ENCODE measurements around the gene ABCF2. TPM values are rescaled to one million over a fixed set of nuclear protein-coding genes. Genes with fewer than 3 reads are reported as not detected.

The ABCF2 gene
- total and polyA plus RNA-seq, 2 of the 4 experiments (the other 2 are of a cell fraction): 46.2 to 103 TPM

DNA sequence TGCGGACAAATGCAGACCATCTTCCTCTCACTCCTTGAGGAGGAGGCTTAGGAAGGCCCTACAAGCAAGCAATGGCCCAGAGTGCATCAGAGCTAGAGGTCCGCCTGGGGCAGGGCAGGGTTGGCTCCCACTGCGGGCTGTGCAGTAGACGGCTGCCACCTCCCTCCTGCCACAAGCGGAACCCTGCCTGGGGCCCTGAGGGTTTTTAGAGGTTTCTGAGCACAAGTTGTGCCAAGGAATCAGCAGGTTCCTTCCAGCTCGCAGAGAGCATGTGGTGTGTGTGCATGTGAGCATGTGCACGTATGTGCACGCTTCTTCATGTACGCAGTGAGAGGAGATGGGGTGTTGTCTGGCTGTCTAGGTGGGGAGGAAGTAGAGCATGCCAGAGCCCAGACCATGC is 47.4 kb upstream of the ABCF2 start:
- Histone ChIP-seq H3K27ac (ENCODE audit: insufficient read depth, low read length) (no peak overlapping the region), H2BK20ac (ENCODE audit: low read depth, low read length) (no peak overlapping the region), H3K79me1 (ENCODE audit: low read depth in 1 of 2, low read length in 2 of 2) (no peaks in the 10 kb centered on the region), H3K9ac (ENCODE audit: low read depth, low read length) (no peak overlapping the region), H3K4me1 (ENCODE audit: control insufficient read depth, insufficient read depth, low read length) (peaks cover 8% of the 10 kb centered on the region; the same call in 1 of the 2 replicates), H3K9me1 (ENCODE audit: insufficient read depth, low read length) (no peaks in the 10 kb centered on the region), H3K14ac (replicated peaks; ENCODE audit: low read depth, low read length) (no peak overlapping the region), H2BK5ac (ENCODE audit: low read depth, low read length, poor library complexity, severe bottlenecking) (no peak overlapping the region), H3K4ac (ENCODE audit: low read depth, low read length) (no peak overlapping the region), H3K18ac (ENCODE audit: low read depth, low read length) (no peak overlapping the region), H2AK9ac (replicated peaks; ENCODE audit: low read depth, low read length, poor library complexity) (no peak overlapping the region), H3K4me2 (ENCODE audit: low read depth, low read length) (no peak overlapping the region), H3K36me3 (ENCODE audit: control insufficient read depth, insufficient read depth, low read length) (no peaks in the 10 kb centered on the region; the same call in 1 of the 2 replicates), H2BK120ac (ENCODE audit: low read depth, low read length) (no peak overlapping the region), H2AFZ (replicated peaks; ENCODE audit: low read length, poor library complexity) (no peak overlapping the region), H3K9me3 (ENCODE audit: control insufficient read depth, insufficient read depth, low read length) (no peaks in the 10 kb centered on the region), H3K27me3 (ENCODE audit: control insufficient read depth, insufficient read depth, low read length) (peaks cover 8% of the 10 kb centered on the region), H2AK5ac (ENCODE audit: low read depth, low read length) (no peak overlapping the region), H4K5ac (ENCODE audit: low read depth, low read length) (no peak overlapping the region), H4K20me1 (ENCODE audit: insufficient read depth, low read length) (no peaks in the 10 kb centered on the region; the same call in 1 of the 2 replicates), H2BK15ac (ENCODE audit: low read depth, low read length) (no peak overlapping the region), H4K8ac (ENCODE audit: low read depth in 2 of 2, low read length in 2 of 2) (no peak overlapping the region), H3K23ac (ENCODE audit: low read depth, low read length) (no peak overlapping the region), H3K4me3 (ENCODE audit: insufficient read depth, low read depth, low read length) (no peak overlapping the region), H4K91ac (ENCODE audit: insufficient read depth, low read depth, low read length) (no peak overlapping the region), H3K56ac (ENCODE audit: extremely low read depth, insufficient read depth, low read length) (no peak overlapping the region)
- intact Hi-C loops (cut with micrococcal nuclease) (no loop called here), dilution Hi-C loops (cut with HindIII; ENCODE audit: low sequenced_read_pairs, unreplicated experiment) (no loop called here), in situ Hi-C loops (cut with MboI; ENCODE audit: low sequenced_read_pairs) (no loop called here)
- DNase-seq: no peak
- no peak for ATAC-seq (ENCODE audit: low read depth)
- BruUV-seq (replicated peaks): no TSS peak
- TF ChIP-seq, protein P1, sequence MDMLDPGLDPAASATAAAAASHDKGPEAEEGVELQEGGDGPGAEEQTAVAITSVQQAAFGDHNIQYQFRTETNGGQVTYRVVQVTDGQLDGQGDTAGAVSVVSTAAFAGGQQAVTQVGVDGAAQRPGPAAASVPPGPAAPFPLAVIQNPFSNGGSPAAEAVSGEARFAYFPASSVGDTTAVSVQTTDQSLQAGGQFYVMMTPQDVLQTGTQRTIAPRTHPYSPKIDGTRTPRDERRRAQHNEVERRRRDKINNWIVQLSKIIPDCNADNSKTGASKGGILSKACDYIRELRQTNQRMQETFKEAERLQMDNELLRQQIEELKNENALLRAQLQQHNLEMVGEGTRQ (IDR thresholded peaks at IDR 0.05; ENCODE audit: low read depth, low read length): no peak
- TF ChIP-seq, protein P2, sequence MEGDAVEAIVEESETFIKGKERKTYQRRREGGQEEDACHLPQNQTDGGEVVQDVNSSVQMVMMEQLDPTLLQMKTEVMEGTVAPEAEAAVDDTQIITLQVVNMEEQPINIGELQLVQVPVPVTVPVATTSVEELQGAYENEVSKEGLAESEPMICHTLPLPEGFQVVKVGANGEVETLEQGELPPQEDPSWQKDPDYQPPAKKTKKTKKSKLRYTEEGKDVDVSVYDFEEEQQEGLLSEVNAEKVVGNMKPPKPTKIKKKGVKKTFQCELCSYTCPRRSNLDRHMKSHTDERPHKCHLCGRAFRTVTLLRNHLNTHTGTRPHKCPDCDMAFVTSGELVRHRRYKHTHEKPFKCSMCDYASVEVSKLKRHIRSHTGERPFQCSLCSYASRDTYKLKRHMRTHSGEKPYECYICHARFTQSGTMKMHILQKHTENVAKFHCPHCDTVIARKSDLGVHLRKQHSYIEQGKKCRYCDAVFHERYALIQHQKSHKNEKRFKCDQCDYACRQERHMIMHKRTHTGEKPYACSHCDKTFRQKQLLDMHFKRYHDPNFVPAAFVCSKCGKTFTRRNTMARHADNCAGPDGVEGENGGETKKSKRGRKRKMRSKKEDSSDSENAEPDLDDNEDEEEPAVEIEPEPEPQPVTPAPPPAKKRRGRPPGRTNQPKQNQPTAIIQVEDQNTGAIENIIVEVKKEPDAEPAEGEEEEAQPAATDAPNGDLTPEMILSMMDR (conservative IDR thresholded peaks at IDR 0.05; ENCODE audit: low read depth, low read length): no peak
- no peak for TF ChIP-seq RAD21 (IDR thresholded peaks at IDR 0.05; ENCODE audit: low read length)
- no peak for TF ChIP-seq BHLHE40 (IDR thresholded peaks at IDR 0.05; ENCODE audit: low read depth, low read length)
- TF ChIP-seq NFE2L2 (IDR thresholded peaks at IDR 0.05; ENCODE audit: low read depth, low read length): no peak
- TF ChIP-seq SMC3 (IDR thresholded peaks at IDR 0.05; ENCODE audit: low read depth, low read length): no peak
- TF ChIP-seq RCOR1 (IDR thresholded peaks at IDR 0.05; ENCODE audit: insufficient replicate concordance, low read length): no peak
- no peak for TF ChIP-seq MXI1 (IDR thresholded peaks at IDR 0.05; ENCODE audit: borderline replicate concordance, low read depth, low read length)
- TF ChIP-seq MAFK (IDR thresholded peaks at IDR 0.05; ENCODE audit: low read depth, low read length): no peak
- no peak for TF ChIP-seq RFX5 (IDR thresholded peaks at IDR 0.05; ENCODE audit: low read depth, low read length)
- no peak for TF ChIP-seq MAZ (IDR thresholded peaks at IDR 0.05; ENCODE audit: borderline replicate concordance, low read depth, low read length)
- no peak for TF ChIP-seq POLR2A (IDR thresholded peaks at IDR 0.05; ENCODE audit: low read depth, low read length)
- CTCF ChIA-PET: no interaction called here
- 95% methylated on average over 7 of the region's 9 CpGs; no CpG with 5 or more reads in 1 of the 2 experiments for WGBS, 2 experiments (ENCODE audit: extremely low coverage in 2 of 2, insufficient read length in 1 of 2)
- POLR2A ChIA-PET (ENCODE audit: unreplicated experiment): no interaction called here

All from IMR-90 (cell line).